Neural crest cell (in vitro differentiated cells): ENCODE data around the gene PROSER2. TPM values are rescaled to one million over a fixed set of nuclear protein-coding genes. Genes with fewer than 3 reads are reported as not detected.

ENCODE experiments used
- DNase-seq: peaks from one replicate; pipeline ENCODE4 v3.0.0; 2021; ENCODE audit warnings: low read depth, mixed read lengths, low spot score
- H3K27ac Mint-ChIP-seq: one replicate; pipeline ENCODE4 v1.8.0; 2021; ENCODE audit warnings: mild to moderate bottlenecking, mixed read lengths; ENCODE audit not compliant: unreplicated experiment
- H3K27me3 Mint-ChIP-seq: 2 replicates; pipeline ENCODE4 v1.8.0; 2021; ENCODE audit warnings: low read depth, mild to moderate bottlenecking, mixed read lengths
- H3K36me3 Mint-ChIP-seq: 2 replicates; pipeline ENCODE4 v1.8.0; 2021; ENCODE audit warnings: low read depth, mild to moderate bottlenecking, mixed read lengths
- H3K4me1 Mint-ChIP-seq: 2 replicates; pipeline ENCODE4 v1.8.0; 2021; ENCODE audit warnings: mixed read lengths
- H3K4me3 Mint-ChIP-seq: one replicate; pipeline ENCODE4 v1.8.0; 2021; ENCODE audit warnings: mild to moderate bottlenecking, mixed read lengths
- H3K9me3 Mint-ChIP-seq: 2 replicates; pipeline ENCODE4 v1.8.0; 2021; ENCODE audit warnings: mixed read lengths
- CTCF ChIP-seq: fragments of 200-600 bp; sonication (generic); conservative IDR thresholded peaks from 2 replicates; pipeline ENCODE4 v1.5.0; 2021; ENCODE audit warnings: antibody characterized with exemption, mild to moderate bottlenecking
- total RNA-seq: library from RNA; stranded (reverse); gene quantifications from 2 replicates; pipeline ENCODE4 v1.2.1, GENCODE V29; 2021

Gene PROSER2
- total RNA-seq, 1 donor from 2014 or later = 7.5 TPM

GRCh38 chr10:11881477-11882417, 58.6 kb downstream of the PROSER2 start:
- TF ChIP-seq CTCF = peak; percentile 22
- Mint-ChIP-seq H3K27ac (no peak overlapping the region), H3K9me3 (no peaks in the 10 kb centered on the region), H3K4me1 (peaks cover 8% of the 10 kb centered on the region), H3K36me3 (no peaks in the 10 kb centered on the region), H3K27me3 (no peaks in the 10 kb centered on the region), H3K4me3 (no peak overlapping the region)
- no peak for DNase-seq

- Mint-ChIP-seq H3K4me1 (peaks cover 5% of the 10 kb centered on the region), H3K36me3 (no peaks in the 10 kb centered on the region), H3K27ac (peak overlapping the region; percentile 92), H3K27me3 (no peaks in the 10 kb centered on the region), H3K9me3 (no peaks in the 10 kb centered on the region), H3K4me3 (no peak overlapping the region)
- no peak for DNase-seq
- no peak for TF ChIP-seq CTCF
These were observed 59.7 kb downstream of the PROSER2 start for GRCh38 chr10:11882646-11883375.

- Mint-ChIP-seq H3K4me3 (no peak overlapping the region), H3K27me3 (no peaks in the 10 kb centered on the region), H3K36me3 (no peaks in the 10 kb centered on the region), H3K4me1 (peaks cover 5% of the 10 kb centered on the region), H3K27ac (no peak overlapping the region), H3K9me3 (no peaks in the 10 kb centered on the region)
- no peak for DNase-seq
- no peak for TF ChIP-seq CTCF
These were observed 61.7 kb downstream of the PROSER2 start for GRCh38 chr10:11884706-11885423.

- Mint-ChIP-seq H3K27me3 (no peaks in the 10 kb centered on the region), H3K27ac (no peak overlapping the region), H3K36me3 (no peaks in the 10 kb centered on the region), H3K4me1 (peaks cover 5% of the 10 kb centered on the region), H3K4me3 (no peak overlapping the region), H3K9me3 (no peaks in the 10 kb centered on the region)
- no peak for TF ChIP-seq CTCF
- no peak for DNase-seq
These were observed 62.4 kb downstream of the PROSER2 start for GRCh38 chr10:11885437-11886137.

GRCh38 chr10:11886138-11886474, 63.0 kb downstream of the PROSER2 start:
- no peak for TF ChIP-seq CTCF
- no peak overlapping the region for H3K4me3 Mint-ChIP-seq
- no peak overlapping the region for H3K27ac Mint-ChIP-seq
- no peak for DNase-seq
- H3K9me3 Mint-ChIP-seq = no peaks in the 10 kb centered on the region
- no peaks in the 10 kb centered on the region for H3K27me3 Mint-ChIP-seq
- no peaks in the 10 kb centered on the region for H3K36me3 Mint-ChIP-seq
- peaks cover 5% of the 10 kb centered on the region for H3K4me1 Mint-ChIP-seq
